Stimulated activated naive CD8-positive, alpha-beta T cell treated with anti-CD3 and anti-CD28 coated beads, Interleukin-15, amount 100 ng/mL, for 72 hours (primary cell): Measurements from ENCODE around the gene PCCB.
"Not testable (repeated sequence)": the region's sequence is repeated elsewhere in the genome, so short reads cannot be mapped to it uniquely, and the experiment has no call there.

Experiments
- ATAC-seq: fragments of 150-1000 bp; cut with Tn5 transposase; 2 replicates; pipeline ENCODE4 v1.10.0; 2021; ENCODE audit warnings: mild to moderate bottlenecking, moderate library complexity
- DNase-seq, 2 donors: peaks; one replicate each; pipeline ENCODE4 v3.0.0; 2021 to 2022
- H3K27ac Mint-ChIP-seq, 2 donors: one replicate each; pipeline ENCODE4 v1.8.0; 2022; ENCODE audit warnings: mild to moderate bottlenecking in 2 of 2, mixed read lengths in 2 of 2, moderate library complexity in 2 of 2
- H3K27me3 Mint-ChIP-seq: one replicate; pipeline ENCODE4 v1.8.0; 2022; ENCODE audit warnings: mixed read lengths
- H3K4me1 Mint-ChIP-seq: one replicate; pipeline ENCODE4 v1.8.0; 2022; ENCODE audit warnings: mild to moderate bottlenecking, mixed read lengths
- H3K4me3 Mint-ChIP-seq, 2 donors: one replicate each; pipeline ENCODE4 v1.8.0; 2022; ENCODE audit warnings: mild to moderate bottlenecking in 2 of 2, mixed read lengths in 2 of 2, moderate library complexity in 1 of 2
- H3K9me3 Mint-ChIP-seq, 2 donors: one replicate each; pipeline ENCODE4 v1.8.0; 2022; ENCODE audit warnings: mixed read lengths in 2 of 2

Gene PCCB

GRCh38 chr3:136332302-136332701 lies 82.2 kb downstream of the PCCB start:
- Mint-ChIP-seq H3K27ac (no peak overlapping the region), H3K4me3 (no peak overlapping the region), H3K4me1 (peaks cover 5% of the 10 kb centered on the region), H3K9me3 (no peaks in the 10 kb centered on the region), H3K27me3 (no peaks in the 10 kb centered on the region)
- ATAC-seq (no peak), DNase-seq (no peak)

GRCh38 chr3:136332776-136333175 lies 82.6 kb downstream of the PCCB start:
- H3K9me3 Mint-ChIP-seq = no peaks in the 10 kb centered on the region
- no peak for DNase-seq

GRCh38 chr3:136334209-136334608 lies 84.1 kb downstream of the PCCB start:
- no peak for DNase-seq
- Mint-ChIP-seq H3K4me3 (no peak overlapping the region), H3K9me3 (no peaks in the 10 kb centered on the region), H3K27me3 (no peaks in the 10 kb centered on the region), H3K27ac (no peak overlapping the region), H3K4me1 (peaks cover 5% of the 10 kb centered on the region)
- ATAC-seq = no peak

More at GRCh38 chr3:136332776-136333175, 82.6 kb downstream of the PCCB start:
- Mint-ChIP-seq H3K27ac (peak overlapping the region in 1 of 2 donors; percentile 81), H3K4me1 (peaks cover 5% of the 10 kb centered on the region), H3K4me3 (no peak overlapping the region), H3K27me3 (no peaks in the 10 kb centered on the region)
- ATAC-seq = no peak

- ATAC-seq, DNase-seq, H3K4me3 Mint-ChIP-seq, H3K27ac Mint-ChIP-seq, H3K9me3 Mint-ChIP-seq, H3K4me1 Mint-ChIP-seq, H3K27me3 Mint-ChIP-seq: not testable (repeated sequence)
Measured at GRCh38 chr3:136334726-136335125, 84.6 kb downstream of the PCCB start.

- peaks cover 5% of the 10 kb centered on the region for H3K4me1 Mint-ChIP-seq
- H3K27me3 Mint-ChIP-seq = no peaks in the 10 kb centered on the region
- H3K4me3 Mint-ChIP-seq = no peak overlapping the region
- ATAC-seq (no peak), DNase-seq (no peak)
- H3K9me3 Mint-ChIP-seq = no peaks in the 10 kb centered on the region
- peak overlapping the region in 1 of 2 donors; percentile 46 for H3K27ac Mint-ChIP-seq
Measured at GRCh38 chr3:136336329-136337100, 86.4 kb downstream of the PCCB start.

- no peak for ATAC-seq
- Mint-ChIP-seq H3K27ac (peak overlapping the region in 1 of 2 donors; percentile 46), H3K4me1 (peaks cover 5% of the 10 kb centered on the region), H3K27me3 (no peaks in the 10 kb centered on the region), H3K4me3 (no peak overlapping the region), H3K9me3 (no peaks in the 10 kb centered on the region)
- DNase-seq = no peak
Measured at GRCh38 chr3:136343446-136343845, 93.3 kb downstream of the PCCB start.

- Mint-ChIP-seq H3K27ac (peak overlapping the region in 1 of 2 donors; percentile 80), H3K27me3 (no peaks in the 10 kb centered on the region), H3K9me3 (no peaks in the 10 kb centered on the region), H3K4me1 (peaks cover 5% of the 10 kb centered on the region), H3K4me3 (no peak overlapping the region)
- DNase-seq = no peak
- no peak for ATAC-seq
Measured at GRCh38 chr3:136343873-136344555, 93.9 kb downstream of the PCCB start.

GRCh38 chr3:136346486-136346885 lies 96.3 kb downstream of the PCCB start:
- no peak for DNase-seq
- H3K4me1 Mint-ChIP-seq = peaks cover 5% of the 10 kb centered on the region
- no peak for ATAC-seq
- H3K27me3 Mint-ChIP-seq = no peaks in the 10 kb centered on the region
- no peaks in the 10 kb centered on the region for H3K9me3 Mint-ChIP-seq
- no peak overlapping the region for H3K27ac Mint-ChIP-seq
- H3K4me3 Mint-ChIP-seq = no peak overlapping the region

- H3K27ac Mint-ChIP-seq = no peak overlapping the region
- no peaks in the 10 kb centered on the region for H3K27me3 Mint-ChIP-seq
- peaks cover 0 to 3% of the 10 kb centered on the region in 2 donors for H3K9me3 Mint-ChIP-seq
- DNase-seq (no peak), ATAC-seq (no peak)
- no peak overlapping the region for H3K4me3 Mint-ChIP-seq
- H3K4me1 Mint-ChIP-seq = peaks cover 12% of the 10 kb centered on the region
Measured at GRCh38 chr3:136350132-136350531, 100.0 kb downstream of the PCCB start.

- DNase-seq = no peak
- ATAC-seq = no peak
- Mint-ChIP-seq H3K27me3 (no peaks in the 10 kb centered on the region), H3K9me3 (peaks cover 2 to 7% of the 10 kb centered on the region in 2 donors), H3K27ac (no peak overlapping the region), H3K4me3 (no peak overlapping the region), H3K4me1 (peaks cover 12% of the 10 kb centered on the region)
Measured at GRCh38 chr3:136350557-136350956, 100.4 kb downstream of the PCCB start.

GRCh38 chr3:136351351-136351750 lies 101.2 kb downstream of the PCCB start:
- ATAC-seq (no peak), DNase-seq (no peak)
- H3K4me3 Mint-ChIP-seq = no peak overlapping the region
- peaks cover 7 to 14% of the 10 kb centered on the region in 2 donors for H3K9me3 Mint-ChIP-seq
- peak overlapping the region in 1 of 2 donors; percentile 19 for H3K27ac Mint-ChIP-seq
- peaks cover 12% of the 10 kb centered on the region for H3K4me1 Mint-ChIP-seq
- H3K27me3 Mint-ChIP-seq = no peaks in the 10 kb centered on the region

- peaks cover 7 to 14% of the 10 kb centered on the region in 2 donors for H3K9me3 Mint-ChIP-seq
- H3K27ac Mint-ChIP-seq = no peak overlapping the region
- no peak overlapping the region for H3K4me3 Mint-ChIP-seq
Measured at GRCh38 chr3:136351905-136352304, 101.8 kb downstream of the PCCB start.

GRCh38 chr3:136353461-136353860 lies 103.3 kb downstream of the PCCB start:
- Mint-ChIP-seq H3K4me1 (peaks cover 12% of the 10 kb centered on the region), H3K4me3 (peak overlapping the region in 1 of 2 donors; percentile 32), H3K9me3 (peaks cover 7 to 14% of the 10 kb centered on the region in 2 donors), H3K27ac (peak overlapping the region in 1 of 2 donors; percentile 29), H3K27me3 (no peaks in the 10 kb centered on the region)
- ATAC-seq (peak; percentile 99), DNase-seq (peak in 1 of 2 donors; percentile 47)

More at GRCh38 chr3:136351905-136352304, 101.8 kb downstream of the PCCB start:
- ATAC-seq (no peak), DNase-seq (no peak)
- Mint-ChIP-seq H3K27me3 (no peaks in the 10 kb centered on the region), H3K4me1 (peaks cover 12% of the 10 kb centered on the region)

- H3K27ac Mint-ChIP-seq = no peak overlapping the region
- H3K4me1 Mint-ChIP-seq = no peaks in the 10 kb centered on the region
- H3K27me3 Mint-ChIP-seq = no peaks in the 10 kb centered on the region
- no peaks in the 10 kb centered on the region for H3K9me3 Mint-ChIP-seq
- no peak overlapping the region for H3K4me3 Mint-ChIP-seq
- DNase-seq (no peak), ATAC-seq (no peak)
Measured at GRCh38 chr3:136366289-136366688, 116.1 kb downstream of the PCCB start.

GRCh38 chr3:136375800-136376199 lies 125.7 kb downstream of the PCCB start:
- not testable (repeated sequence) for H3K27me3 Mint-ChIP-seq, H3K27ac Mint-ChIP-seq, ATAC-seq, H3K4me1 Mint-ChIP-seq, DNase-seq, H3K4me3 Mint-ChIP-seq
- H3K9me3 Mint-ChIP-seq = peaks cover 0 to 13% of the 10 kb centered on the region in 2 donors

GRCh38 chr3:136377508-136377907 lies 127.4 kb downstream of the PCCB start:
- H3K4me3 Mint-ChIP-seq = no peak overlapping the region
- H3K27me3 Mint-ChIP-seq = no peaks in the 10 kb centered on the region
- H3K4me1 Mint-ChIP-seq = no peaks in the 10 kb centered on the region
- DNase-seq = no peak
- ATAC-seq = no peak
- peaks cover 0 to 8% of the 10 kb centered on the region in 2 donors for H3K9me3 Mint-ChIP-seq
- no peak overlapping the region for H3K27ac Mint-ChIP-seq
